ENCODE data around the gene HRH2. TPM values are rescaled to one million over a fixed set of nuclear protein-coding genes. Genes with fewer than 3 reads are reported as not detected.

HRH2 gene
- total RNA-seq, 1 donor from 2014 or later: 7.5 TPM

GRCh38 chr5:175670372-175670771 lies 12.5 kb downstream of the HRH2 start:
- Histone ChIP-seq H3K9me3 (no peaks in the 10 kb centered on the region), H3K27ac (no peak overlapping the region), H3K36me3 (no peaks in the 10 kb centered on the region), H3K27me3 (no peaks in the 10 kb centered on the region), H3K4me3 (no peak overlapping the region), H3K4me1 (no peaks in the 10 kb centered on the region)
- DNase-seq (ENCODE audit: low spot score in 2 of 2): no peak
- TF ChIP-seq, protein P1, sequence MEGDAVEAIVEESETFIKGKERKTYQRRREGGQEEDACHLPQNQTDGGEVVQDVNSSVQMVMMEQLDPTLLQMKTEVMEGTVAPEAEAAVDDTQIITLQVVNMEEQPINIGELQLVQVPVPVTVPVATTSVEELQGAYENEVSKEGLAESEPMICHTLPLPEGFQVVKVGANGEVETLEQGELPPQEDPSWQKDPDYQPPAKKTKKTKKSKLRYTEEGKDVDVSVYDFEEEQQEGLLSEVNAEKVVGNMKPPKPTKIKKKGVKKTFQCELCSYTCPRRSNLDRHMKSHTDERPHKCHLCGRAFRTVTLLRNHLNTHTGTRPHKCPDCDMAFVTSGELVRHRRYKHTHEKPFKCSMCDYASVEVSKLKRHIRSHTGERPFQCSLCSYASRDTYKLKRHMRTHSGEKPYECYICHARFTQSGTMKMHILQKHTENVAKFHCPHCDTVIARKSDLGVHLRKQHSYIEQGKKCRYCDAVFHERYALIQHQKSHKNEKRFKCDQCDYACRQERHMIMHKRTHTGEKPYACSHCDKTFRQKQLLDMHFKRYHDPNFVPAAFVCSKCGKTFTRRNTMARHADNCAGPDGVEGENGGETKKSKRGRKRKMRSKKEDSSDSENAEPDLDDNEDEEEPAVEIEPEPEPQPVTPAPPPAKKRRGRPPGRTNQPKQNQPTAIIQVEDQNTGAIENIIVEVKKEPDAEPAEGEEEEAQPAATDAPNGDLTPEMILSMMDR (IDR thresholded peaks at IDR 0.05): no peak
- intact Hi-C loops (cut with DNase I): no loop called here

DNA sequence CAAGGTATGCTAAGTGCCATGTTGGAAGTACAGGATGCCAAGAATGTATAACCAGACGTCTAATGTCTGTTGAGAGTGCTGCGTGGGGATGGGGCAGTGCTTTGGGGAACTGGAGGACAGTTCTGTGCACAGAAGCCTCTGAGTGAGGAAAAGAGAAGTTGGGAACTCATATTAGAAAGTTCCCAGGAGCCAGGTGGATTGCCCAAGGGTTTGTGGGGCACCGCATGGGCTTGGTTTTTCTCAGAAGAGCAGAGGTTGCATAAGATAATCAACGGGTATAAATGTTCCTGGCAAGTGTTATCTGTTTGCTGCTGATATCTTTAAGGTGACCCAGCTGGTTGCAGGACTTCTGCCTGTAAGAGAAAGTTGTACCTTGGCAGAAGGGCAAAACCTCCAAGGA lies 13.1 kb downstream of the HRH2 start:
- no peaks in the 10 kb centered on the region for H3K36me3 ChIP-seq
- TF ChIP-seq, protein P1 (IDR thresholded peaks at IDR 0.05): no peak
- no peaks in the 10 kb centered on the region for H3K27me3 ChIP-seq
- no peak for DNase-seq (ENCODE audit: low spot score in 2 of 2)
- H3K4me1 ChIP-seq: no peaks in the 10 kb centered on the region
- no peaks in the 10 kb centered on the region for H3K9me3 ChIP-seq
- no peak overlapping the region for H3K4me3 ChIP-seq
- no peak overlapping the region for H3K27ac ChIP-seq
- intact Hi-C loops (cut with DNase I): no loop called here

GRCh38 chr5:175672976-175673648 lies 15.2 kb downstream of the HRH2 start:
- H3K27me3 ChIP-seq: no peaks in the 10 kb centered on the region
- H3K27ac ChIP-seq: no peak overlapping the region
- no peak overlapping the region for H3K4me3 ChIP-seq
- H3K4me1 ChIP-seq: no peaks in the 10 kb centered on the region
- TF ChIP-seq, protein P1 (IDR thresholded peaks at IDR 0.05): no peak
- DNase-seq (ENCODE audit: low spot score in 2 of 2): no peak
- H3K36me3 ChIP-seq: no peaks in the 10 kb centered on the region
- intact Hi-C loops (cut with DNase I): no loop called here
- no peaks in the 10 kb centered on the region for H3K9me3 ChIP-seq

DNA sequence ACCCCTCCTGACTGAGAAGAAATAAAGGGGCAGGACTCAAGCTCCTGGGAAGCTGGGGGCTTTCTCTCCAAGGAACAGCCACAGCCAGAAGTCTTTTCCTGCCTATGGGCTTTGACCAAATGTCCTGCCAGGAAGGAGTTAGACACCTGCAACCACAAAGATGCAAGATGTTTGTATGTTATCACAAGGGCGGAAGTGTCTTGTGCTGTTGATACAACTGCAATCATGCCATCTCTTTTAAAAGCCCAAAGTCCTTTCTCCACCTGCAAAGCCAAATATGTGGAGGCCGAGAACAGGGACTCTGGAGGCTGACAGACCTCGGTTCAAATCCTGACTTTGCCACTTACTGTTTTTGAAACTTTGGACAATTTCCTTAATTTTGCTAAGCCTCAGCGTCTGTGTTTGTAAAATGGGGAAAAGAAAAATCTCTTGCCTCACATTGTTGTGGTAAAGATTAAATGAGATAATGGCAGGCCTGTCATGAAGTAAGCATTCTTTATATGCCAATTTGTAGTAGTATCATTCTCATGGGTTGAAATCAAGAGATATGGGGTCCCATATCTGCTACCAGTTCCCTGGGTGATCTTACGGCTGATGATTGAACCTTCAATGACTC lies 17.0 kb downstream of the HRH2 start:
- no peak overlapping the region for H3K27ac ChIP-seq
- TF ChIP-seq, protein P1 (IDR thresholded peaks at IDR 0.05): no peak
- no peaks in the 10 kb centered on the region for H3K27me3 ChIP-seq
- no peak overlapping the region for H3K4me3 ChIP-seq
- no peak for DNase-seq (ENCODE audit: low spot score in 2 of 2)
- intact Hi-C loops (cut with DNase I): no loop called here
- no peaks in the 10 kb centered on the region for H3K9me3 ChIP-seq
- H3K36me3 ChIP-seq: no peaks in the 10 kb centered on the region
- H3K4me1 ChIP-seq: no peaks in the 10 kb centered on the region

GRCh38 chr5:175675873-175676272 lies 18.0 kb downstream of the HRH2 start:
- H3K27me3 ChIP-seq: no peaks in the 10 kb centered on the region
- DNase-seq (ENCODE audit: low spot score in 2 of 2): no peak

More at GRCh38 chr5:175675873-175676272, 18.0 kb downstream of the HRH2 start:
- TF ChIP-seq, protein P1 (IDR thresholded peaks at IDR 0.05): no peak
- Histone ChIP-seq H3K27ac (no peak overlapping the region), H3K4me1 (no peaks in the 10 kb centered on the region), H3K36me3 (no peaks in the 10 kb centered on the region), H3K9me3 (no peaks in the 10 kb centered on the region), H3K4me3 (no peak overlapping the region)
- intact Hi-C loops (cut with DNase I): no loop called here
